Endometrial microvascular endothelial cells (primary cell): ENCODE results near the gene NOX1. TPM values are rescaled to one million over a fixed set of nuclear protein-coding genes. Genes with fewer than 3 reads are reported as not detected.

Source experiments
- in situ Hi-C: cut with HindIII; loops from 2 replicates; pipeline ENCODE4 v1.10.0; 2017; ENCODE audit warnings: low sequenced_read_pairs, low pct_unique_long_range_greater_than_20kb; ENCODE audit errors: inconsistent ontology term
- total RNA-seq: library from RNA; depleted of rRNA; stranded (reverse); fragments of >200 nt; gene quantifications from one replicate; pipeline ENCODE4 v1.2.3, GENCODE V29; 2015; ENCODE audit errors: inconsistent ontology term

NOX1 gene
- total RNA-seq: not detected

DNA sequence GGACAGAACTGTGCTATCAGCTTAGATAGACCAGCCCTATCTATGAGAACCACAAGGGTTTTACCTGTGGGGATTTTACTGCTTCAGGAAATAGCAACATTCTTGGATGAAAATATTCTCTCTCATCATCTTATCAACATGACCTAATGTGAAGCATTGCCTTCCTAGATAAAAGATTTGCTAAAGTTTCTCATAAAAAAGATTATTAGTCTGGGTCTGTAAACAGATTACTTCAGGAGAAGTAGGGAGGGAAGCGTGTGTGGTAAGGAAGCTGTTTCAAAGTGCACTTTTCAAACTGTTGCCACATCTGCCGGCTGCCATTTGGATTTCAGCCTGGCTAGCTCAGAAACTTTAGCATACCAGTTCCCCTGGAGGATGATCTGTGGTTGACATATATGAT is at the start of gene NOX1:
Gene NOX1 (minus strand): TSS at position 35 of the 400 bp plus-strand sequence. CDS start 220 bp downstream, outside the sequence.
- in situ Hi-C loops: no loop called here

DNA sequence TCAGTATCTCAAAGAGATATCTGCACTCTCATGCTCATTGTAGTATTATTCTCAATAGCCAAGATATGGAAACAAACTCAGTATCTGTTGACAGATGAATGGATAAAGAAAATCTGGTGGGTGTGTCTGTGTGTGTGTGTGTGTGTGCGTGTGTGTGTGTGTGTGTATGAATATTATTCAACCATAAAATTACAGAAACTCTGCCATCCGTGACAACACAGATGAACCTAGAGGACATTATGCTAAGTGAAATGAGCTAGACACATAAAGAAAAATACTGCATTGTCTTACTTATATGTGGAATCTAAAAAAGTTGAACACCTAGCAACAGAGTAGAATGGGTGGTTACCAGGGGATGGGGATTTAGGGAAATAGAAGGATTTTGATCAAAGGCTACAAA is 41.4 kb upstream of the NOX1 start:
- in situ Hi-C loops: no loop called here

GRCh38 chrX:100913111-100913510 is 39.0 kb upstream of the NOX1 start:
- in situ Hi-C loops: no loop called here

- in situ Hi-C loops: no loop called here
Observed at GRCh38 chrX:100911731-100912130, 37.6 kb upstream of the NOX1 start.

DNA sequence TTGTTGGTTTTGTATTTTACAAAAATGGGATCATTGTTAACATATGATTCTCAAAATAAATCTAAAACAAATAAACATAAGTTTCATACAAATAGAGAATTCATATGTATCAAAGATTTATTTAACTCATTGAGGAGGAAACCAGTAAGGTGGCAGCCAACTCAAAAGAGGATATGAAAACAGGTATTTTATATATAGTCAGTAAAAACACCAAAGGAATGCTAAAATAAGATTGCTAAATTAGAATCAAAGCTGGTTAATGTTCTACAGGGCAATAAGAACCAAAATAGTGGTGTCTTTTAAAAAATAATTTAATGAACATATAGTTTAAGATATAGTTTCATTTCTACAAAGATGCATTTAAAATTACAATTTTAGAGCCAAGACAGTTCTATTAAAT is 31.5 kb upstream of the NOX1 start:
- in situ Hi-C loops: no loop called here

DNA sequence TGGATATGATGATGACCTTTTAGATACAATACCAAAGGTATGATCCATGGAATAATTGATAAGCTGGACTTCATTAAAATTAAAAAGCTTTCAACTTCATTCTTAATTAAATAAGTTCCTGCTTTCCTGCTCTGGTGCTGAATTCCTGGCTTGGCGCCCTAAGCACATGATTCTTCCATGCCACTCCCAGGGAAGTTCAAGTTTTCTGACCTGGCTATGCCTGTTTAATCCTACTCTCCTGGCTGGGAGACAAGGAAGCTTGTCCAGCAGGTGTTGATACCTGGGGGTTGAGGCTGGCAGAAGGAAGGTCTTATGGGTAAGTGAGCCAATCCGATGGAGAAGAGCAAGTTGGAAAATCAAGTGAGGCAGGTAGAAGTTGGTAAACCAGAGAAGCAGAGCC is 30.3 kb upstream of the NOX1 start:
- in situ Hi-C loops: no loop called here

GRCh38 chrX:100895365-100896075 is 21.4 kb upstream of the NOX1 start:
- in situ Hi-C loops: no loop called here

DNA sequence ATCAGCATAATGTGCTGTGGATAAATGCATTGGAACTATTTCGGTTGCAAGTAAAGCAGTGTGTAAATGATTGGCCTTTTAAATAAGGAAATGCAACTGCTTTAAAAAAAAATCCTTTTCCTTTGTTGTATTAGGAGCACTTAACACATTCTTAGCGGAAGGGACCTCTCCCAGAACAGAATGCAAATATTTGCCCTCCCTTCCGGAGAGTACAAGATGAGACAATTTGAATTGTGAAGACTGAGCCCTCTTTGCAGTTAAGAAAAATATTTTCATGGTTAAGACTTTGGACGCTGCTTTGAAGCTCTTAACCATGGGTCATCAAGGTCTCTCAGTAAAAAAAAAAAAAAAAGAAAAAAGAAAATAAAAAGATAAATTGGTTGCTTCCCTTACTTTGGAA is 9.5 kb upstream of the NOX1 start:
- in situ Hi-C loops: no loop called here

- in situ Hi-C loops: no loop called here
Observed at GRCh38 chrX:100880368-100880767, 6.2 kb upstream of the NOX1 start.

DNA sequence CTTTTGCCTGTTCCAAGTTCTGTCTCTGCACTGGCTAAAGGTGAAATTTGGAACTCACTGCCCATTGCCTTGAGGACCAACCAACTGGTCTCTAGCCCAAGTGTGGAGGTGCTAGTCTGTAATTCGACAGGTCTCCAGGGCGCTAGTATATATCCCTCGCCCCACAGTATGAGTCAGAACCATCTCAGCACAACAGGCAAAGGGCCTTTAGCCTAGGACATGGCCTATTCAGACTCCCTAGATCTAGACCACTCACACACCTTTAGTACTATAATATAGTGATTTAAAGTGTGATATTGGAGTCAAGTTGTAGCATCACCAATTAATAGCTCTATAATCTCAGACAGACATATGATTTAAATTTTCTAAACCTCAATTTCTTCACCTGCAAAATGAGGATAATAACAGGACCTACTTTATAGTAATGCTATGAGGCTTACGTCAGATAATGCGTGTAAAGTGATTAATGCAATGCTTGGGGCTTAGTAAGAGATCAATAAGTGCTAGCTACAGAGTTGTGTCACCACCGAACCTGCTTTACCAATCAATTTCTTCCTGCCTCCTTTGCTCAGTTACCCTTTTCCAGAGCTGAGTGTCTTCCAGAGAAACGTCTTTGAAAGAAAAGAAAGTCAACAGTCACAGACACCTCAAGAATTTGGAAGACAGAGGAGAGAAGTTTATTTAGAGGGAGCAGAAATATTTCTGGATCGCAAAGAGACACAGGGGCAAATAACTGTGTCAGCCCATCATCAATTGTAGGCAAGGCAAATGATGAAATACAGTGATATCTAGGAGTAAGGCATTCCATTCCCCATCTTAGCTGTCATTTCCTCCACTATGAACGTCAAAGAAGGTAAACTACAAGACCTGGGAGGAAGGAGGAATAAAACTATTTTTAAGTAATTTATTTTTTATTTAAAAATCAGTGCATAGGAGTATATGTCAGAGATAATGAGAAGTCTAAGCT is 2.3 kb downstream of the NOX1 start:
- in situ Hi-C loops: no loop called here

DNA sequence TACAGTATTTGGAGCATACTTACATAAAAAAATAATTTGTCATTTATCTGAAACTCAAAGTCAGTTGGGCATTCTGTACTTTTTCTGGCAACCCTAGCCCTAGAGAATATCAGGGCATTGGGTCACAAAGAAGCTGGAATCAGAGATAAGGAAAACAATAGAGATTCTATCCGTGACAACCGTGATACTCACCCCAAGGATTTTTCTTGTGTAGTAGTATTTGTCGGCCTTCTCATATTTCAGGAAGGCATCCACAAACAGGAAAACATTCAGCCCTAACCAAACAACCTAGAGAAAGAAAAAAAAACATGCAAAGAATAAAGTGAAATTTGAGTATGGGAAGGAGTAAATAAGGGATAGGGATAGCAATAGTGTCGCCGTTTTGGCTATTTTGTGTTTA is 3.6 kb downstream of the NOX1 start:
- in situ Hi-C loops: no loop called here

GRCh38 chrX:100868273-100868672 is 5.9 kb downstream of the NOX1 start:
- in situ Hi-C loops: no loop called here

DNA sequence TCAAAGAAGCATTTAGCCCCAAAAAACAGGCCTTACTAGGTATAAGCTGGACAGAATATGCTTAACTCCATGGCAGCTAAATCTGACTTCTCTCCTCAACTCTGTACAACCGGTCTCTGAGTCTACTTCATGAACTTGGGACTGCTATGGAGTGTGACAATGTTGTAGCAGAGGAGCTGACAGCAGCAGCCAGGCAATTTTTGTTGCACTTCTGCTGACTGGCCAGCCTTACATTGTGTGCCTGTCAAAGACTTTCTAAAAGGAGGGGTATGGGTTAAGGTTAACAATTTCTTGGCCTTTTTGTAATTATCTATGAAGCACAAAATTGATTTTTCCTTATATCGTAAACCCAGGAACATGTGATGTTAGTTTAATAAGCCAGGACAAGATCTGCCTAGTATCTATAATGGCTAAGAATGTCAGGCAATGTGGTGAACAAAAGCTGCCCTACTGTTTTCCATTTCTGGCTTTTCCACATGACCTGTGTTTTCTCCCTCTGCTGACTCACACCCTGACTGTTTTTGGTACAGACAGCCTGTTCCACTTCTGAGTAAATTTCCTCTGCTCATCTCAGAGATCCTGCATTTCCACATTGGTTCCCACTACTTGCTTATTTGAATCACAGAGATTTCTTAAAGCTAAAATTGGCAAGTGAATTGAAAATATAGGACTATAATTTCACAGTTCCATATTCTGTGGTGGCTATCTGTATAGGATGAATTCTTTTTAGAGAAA is 9.3 kb downstream of the NOX1 start:
- in situ Hi-C loops: no loop called here

GRCh38 chrX:100863326-100863864 is 10.8 kb downstream of the NOX1 start:
- in situ Hi-C loops: no loop called here

DNA sequence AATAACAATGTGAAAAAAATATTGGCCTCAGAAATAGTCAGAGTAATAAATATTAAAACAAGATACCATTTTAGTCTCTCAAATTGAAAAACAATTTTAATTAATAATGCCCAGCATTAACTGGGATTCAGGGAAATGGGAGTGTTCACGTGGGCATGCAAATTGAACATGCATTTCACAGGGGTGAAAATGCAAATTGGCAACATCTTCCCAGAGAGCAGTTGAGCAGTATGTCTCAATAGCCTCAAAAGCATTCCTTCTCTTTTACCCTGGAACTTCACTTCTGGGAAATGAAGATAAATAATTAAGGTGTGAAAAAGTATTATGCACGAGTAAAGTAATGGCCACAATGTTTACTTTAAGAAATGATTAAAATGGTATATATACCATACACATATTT is 21.3 kb downstream of the NOX1 start:
- in situ Hi-C loops: no loop called here

- in situ Hi-C loops: no loop called here
Observed at GRCh38 chrX:100850317-100850716, 23.8 kb downstream of the NOX1 start.

DNA sequence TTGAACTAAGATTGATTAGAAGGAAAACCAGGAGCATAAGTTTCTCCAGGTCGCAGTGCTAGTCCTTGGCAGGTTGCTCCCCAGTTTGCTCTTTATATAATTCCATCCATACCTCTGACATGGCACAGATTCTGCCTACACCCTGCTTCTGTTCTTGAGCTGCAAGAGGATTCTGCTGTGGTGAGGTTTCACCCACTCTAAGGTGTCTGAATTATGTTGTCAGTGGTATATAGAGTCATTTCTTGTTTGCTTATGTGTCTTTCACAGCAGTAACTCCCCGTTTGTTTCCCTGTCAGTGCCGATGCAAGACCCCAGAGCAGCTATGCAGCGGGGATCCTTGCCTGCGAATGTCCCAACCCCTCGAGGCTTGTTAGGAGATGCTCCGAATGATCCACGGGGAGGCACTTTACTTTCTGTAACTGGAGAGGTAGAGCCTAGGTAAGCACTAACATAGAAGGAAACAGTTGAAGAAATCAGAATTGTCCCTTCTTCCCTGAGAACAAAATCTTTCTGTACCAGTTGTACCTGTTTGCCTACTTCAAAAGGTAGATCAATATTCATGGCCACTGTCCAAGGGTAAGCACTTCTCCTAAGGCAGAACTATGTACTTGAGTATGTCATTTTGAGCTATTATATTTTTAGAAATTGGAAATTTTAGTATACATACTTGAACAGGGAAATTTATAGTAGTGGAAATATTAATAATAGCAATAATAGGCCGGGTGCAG is 42.8 kb downstream of the NOX1 start:
- in situ Hi-C loops: no loop called here

DNA sequence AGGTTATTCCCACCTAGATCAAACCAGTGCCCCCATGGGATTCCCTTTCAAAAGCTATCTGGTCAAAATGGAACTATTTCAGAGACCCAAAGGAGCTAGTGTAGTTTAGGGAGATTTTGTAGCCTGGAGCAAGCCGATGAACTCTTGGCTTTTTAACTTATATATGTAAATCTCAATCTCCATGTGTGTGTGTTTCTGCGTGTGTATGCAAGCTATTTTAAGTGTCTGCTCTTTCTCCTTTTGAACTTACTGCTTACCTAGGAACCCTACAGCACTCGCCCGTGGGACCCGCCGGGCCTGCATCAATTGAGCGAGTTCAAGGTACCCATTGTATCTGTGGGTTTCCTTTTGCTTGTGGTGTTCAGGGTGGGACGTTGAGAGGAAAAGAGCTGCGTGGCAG is 43.6 kb downstream of the NOX1 start:
- in situ Hi-C loops: no loop called here

GRCh38 chrX:100830143-100830542 is 44.0 kb downstream of the NOX1 start:
- in situ Hi-C loops: no loop called here
